GM18909 (cell line): ENCODE data around the gene MTURN.

Experiments used
- ATAC-seq: cut with Tn5 transposase; IDR thresholded peaks from one replicate; pipeline ENCODE4 v1.9.1; 2021; ENCODE audit warnings: mild to moderate bottlenecking; ENCODE audit not compliant: unreplicated experiment, poor library complexity

Gene MTURN

DNA sequence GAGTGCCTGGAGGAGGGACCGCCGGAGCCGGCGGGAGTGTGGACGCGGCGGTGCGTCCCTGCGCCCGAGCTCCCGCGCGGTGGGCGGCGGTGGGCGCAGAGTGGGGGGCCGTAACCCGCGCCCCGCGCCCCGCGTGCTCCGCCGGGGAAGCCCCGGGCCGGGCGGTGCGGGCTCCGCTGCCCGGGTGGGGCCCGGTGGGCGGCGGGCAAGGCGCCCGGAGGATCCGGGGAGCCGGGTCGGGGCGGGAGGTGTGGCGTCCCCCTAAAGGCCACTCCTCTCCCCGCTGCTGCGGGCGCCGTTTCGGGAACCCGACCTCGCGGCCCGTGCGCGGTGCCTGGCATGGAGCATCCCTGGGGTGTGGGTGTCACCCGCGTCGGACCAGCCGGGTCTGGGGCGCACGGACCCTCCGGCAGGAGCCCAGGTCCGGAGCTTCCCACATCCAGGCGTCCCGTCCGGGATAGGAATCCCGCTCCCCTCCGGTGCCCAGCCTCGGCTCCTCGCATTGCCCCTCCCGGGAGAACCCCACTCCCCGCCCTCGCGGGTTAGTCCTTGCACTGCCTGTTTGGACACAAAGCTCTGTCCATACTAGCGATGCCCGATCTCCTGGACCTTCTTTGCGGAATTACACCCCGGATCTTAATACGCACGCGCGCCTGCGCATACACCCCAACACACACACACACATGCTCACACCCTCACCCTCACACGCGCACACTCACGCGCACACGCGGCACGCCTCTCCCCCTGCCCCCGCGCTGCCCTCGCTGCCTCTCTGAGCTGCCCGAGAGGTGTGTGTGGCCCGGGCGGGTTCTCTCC lies 723 bp downstream of the MTURN start:
- peak; percentile 30 for ATAC-seq

DNA sequence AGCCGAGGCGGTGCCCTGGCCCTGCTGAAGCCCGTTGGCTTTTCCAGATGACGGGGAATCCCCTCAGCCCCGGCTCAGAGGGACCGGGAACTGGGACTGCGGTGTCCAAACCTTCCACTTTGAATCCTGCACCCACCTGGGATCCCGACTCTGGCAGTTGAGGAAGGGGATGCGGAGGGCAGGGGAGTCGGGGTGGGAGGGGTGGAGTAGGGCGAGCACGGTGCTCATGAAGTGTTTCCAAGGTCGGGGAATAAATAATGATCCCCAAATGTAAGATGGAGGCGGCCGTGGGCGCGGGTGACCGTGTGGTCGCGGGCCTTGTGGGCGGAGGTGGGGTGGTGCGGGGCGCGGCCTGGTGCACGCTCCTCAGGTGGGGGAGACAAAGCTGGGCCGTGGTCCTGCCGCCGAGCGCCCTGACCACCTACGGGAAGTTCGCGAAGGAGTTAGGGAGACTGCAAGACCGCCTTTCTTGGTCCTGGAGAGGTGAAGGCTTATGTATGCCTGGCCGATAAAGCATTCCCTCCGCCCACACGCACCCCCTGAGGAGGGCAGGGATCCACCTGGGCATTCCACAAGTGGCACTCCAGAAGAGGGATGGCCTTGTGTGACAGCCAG lies 1.4 kb downstream of the MTURN start:
- ATAC-seq = no peak

DNA sequence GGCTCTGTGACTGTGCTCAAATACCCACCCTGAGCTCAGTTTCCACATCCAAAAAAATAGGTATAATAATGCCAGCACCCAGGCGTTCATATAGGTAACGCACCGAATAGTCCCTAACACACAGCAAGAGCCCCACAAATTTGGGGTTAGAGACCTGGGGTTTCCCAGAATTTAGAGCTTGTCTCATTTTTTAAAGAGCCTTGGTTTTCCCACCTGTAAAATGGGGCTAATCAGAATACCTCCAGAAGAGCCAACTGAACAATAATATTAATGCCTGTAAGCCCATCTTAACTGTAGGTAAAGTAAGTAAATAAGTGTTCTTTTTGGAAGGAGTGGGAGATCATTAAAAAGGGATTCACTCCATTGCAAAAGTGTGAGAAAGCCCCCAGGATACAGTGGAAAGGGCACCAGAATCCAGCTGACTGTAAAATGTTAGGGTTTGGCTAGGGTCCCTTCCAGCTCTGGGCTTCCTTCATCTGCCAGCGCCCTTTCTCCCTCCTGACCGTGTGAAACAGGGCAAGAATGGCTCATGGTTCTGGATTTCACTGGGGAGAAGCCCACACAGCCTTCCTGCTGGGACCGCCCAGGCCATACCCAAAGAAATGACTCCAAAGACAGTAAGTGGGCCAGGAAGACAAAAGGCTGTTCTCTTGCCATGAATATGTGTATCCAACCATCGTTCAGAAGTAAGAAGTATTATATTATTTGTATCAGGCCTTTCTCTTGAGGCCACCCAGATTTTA lies 2.1 kb downstream of the MTURN start:
- ATAC-seq = no peak

DNA sequence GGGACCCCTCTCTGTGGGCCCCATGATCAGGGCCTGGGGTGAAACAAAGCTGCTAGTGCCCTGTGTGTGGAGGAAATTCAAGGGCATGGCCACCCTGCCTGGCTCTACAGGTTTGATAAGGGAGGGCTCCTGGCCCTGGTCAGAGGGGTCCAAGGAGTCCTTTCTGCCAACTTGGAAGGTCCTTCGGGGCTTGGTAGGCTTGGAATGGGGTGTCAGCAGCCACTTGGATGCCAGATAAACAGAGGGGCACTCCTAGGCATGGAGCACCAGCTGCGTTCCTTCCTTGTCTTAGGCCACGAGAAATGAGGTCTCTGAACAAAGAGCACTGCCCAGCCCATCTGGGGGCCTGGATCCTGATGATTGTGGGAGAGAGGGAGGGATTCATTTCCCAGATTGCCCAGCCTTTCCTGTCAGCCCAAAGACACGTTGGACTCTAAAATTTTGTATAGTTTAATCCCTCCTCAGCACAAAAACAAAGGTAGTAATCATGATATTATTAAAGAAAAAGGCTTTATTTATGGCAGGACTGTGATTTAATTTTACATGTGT lies 5.1 kb downstream of the MTURN start:
- ATAC-seq = no peak

GRCh38 chr7:30140456-30140855 lies 5.7 kb downstream of the MTURN start:
- ATAC-seq = no peak

DNA sequence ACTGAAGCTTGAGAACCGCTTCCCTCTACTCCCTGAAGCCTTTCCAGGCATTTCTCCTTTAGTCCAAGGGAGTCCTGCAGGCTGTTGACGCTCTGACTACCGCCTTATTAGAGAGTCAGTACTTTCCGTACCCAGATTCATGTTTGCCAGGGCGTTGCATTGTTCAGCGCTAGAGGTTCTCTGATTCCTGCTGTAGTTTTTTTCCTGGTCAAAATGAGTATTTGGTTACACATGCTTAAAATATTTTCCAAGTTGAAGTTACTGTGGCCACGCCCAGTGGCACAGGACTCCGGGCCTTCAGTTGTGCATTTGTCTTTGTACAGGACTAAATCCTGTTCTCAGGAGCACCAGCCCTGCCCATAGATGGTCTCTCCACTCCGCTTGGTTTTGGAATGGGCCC lies 7.9 kb downstream of the MTURN start:
- ATAC-seq = no peak

- no peak for ATAC-seq
These were observed 9.0 kb downstream of the MTURN start for GRCh38 chr7:30143748-30144251.

GRCh38 chr7:30144657-30145306 lies 10.0 kb downstream of the MTURN start:
- ATAC-seq = no peak

DNA sequence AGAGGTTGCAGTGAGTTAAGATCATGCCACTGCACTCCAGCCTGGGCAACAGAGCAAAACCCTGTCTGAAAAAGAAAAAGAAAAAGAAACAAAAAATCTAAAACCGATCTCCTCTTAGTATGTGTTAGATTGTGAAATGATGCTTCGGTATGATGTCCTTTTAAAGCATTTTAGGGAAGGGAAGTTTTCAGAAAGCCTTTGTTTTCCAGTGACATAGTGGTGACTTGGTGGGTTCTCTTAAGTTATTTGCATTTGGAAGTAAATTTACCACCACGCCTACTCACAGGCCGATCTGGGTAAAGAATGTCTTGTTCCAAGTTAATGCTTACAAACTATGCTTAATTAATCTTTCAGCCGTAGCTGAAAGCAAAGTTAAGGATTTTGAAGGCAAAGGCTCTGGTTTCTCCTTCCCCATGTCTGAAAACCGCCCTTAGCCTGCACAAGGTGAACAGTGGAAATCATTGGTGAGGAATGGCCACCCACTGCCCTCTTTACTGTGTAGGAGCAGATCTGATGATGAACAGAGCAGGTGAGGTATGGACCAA lies 10.7 kb downstream of the MTURN start:
- no peak for ATAC-seq

GRCh38 chr7:30146127-30146612 lies 11.4 kb downstream of the MTURN start:
- no peak for ATAC-seq

GRCh38 chr7:30147223-30147622 lies 12.4 kb downstream of the MTURN start:
- no peak for ATAC-seq

DNA sequence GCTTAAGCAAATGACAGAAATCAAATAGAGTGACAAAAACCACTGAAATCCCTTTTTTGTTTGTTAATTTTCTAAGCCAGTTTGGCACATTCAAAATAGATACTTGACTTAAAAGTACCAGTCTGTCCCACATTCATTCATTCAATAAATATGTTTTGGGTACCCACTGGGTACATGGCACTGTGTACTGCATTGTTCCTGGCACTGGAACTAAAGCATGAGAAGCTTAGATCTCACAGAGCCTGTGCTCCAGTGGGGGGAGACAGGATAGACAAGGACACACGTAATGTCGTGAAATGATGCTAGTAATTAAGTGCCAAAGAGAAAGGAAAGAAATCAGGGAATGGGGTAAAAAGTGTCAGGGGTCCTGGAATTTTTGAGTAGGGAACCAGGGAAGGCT lies 13.0 kb downstream of the MTURN start:
- ATAC-seq = no peak

DNA sequence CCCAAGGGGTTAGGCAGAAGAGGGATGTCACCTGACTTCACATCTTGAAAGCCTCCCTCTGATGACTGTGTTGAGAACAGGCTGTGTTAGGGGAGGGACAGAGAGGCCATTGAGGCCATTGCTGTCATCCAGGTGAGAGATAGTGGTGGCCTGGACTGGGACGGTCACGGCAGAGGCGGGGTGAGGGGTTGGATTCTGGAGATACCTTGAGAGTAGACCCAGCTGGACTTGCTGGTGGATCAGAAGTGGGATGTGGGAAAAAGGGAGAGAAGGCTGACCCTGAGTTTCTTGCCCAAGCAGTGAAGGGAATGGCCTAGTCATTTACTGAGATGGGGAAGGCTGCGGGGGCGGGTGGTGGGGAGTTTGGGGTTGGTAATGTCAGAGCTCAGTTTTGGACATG lies 13.6 kb downstream of the MTURN start:
- no peak for ATAC-seq

DNA sequence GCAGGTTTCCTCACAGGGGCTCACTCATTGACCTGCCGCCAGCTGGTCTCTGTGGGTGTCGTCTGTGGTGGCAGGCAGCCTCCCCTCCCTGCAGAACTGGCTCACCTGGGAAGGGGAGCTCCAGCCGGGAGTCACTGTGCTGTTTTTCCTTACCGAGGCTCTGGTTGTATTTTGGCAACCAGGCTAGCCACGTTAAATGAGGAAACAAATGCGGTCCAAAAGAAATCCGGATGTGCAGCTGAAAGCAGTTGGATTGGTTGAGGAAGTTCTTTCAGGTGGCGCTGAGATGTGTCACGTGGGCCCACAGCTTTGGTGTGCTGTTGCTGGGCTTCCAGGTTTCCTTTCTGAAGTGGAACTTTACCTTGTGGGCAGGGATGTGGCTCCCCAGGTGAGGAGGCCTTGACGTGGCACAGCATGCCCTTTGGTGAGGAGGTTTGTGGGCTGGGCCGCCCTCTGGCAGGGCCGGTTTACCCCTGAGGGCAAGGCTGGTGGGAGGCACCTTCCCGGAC lies 14.2 kb downstream of the MTURN start:
- no peak for ATAC-seq

- ATAC-seq = no peak
These were observed 15.0 kb downstream of the MTURN start for GRCh38 chr7:30149640-30150272.

DNA sequence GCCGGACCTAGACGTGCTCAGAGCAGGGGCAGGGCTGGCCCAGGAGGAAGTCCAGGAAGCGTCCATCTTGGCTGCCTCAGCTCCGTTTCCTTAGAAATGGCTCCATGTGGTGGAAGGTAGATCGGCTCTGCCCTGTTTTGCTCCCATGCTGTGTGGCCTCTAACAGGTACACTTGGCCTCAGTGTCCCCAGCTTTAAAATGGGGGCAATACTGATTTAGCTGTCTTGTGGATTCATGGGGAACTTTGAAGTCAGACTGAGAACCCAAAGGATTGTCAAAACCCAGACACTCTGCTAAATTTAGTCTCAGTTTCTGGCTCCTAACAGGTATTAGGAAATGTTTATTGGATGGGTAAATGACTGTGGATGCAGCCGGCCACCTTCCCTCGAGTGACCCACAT lies 15.9 kb downstream of the MTURN start:
- ATAC-seq = no peak

DNA sequence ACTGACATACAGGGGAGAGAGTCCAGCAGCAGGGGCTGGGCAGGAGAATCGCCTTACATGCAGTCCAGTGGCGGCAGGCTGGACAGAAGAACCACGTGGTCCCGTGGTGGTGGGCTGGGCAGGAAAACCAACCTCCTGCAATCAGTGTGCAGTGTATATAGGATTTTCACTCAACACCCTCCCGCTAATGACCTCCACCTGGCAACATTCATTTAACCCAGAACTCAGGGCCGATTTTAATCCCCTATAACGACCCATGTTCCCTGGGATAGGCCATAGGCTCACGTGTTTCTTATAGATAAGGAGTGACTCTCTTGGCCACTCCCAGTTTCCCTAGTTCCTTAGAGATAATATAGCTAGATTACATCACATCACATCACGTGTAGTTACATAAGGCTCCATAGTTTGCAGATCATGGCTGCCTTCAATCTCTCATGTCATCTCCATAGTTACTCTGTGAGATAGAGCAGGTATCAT lies 19.4 kb downstream of the MTURN start:
- no peak for ATAC-seq

- ATAC-seq = no peak
These were observed 20.7 kb downstream of the MTURN start for GRCh38 chr7:30155481-30155880.

- no peak for ATAC-seq
These were observed 22.4 kb downstream of the MTURN start for GRCh38 chr7:30157204-30157603.
